Choroid plexus epithelial cell (primary cell): ENCODE measurements around the gene ARF3.

ENCODE experiments used
- DNase-seq: peaks from one replicate; pipeline ENCODE4 v3.0.0-alpha.2; 2010; ENCODE audit warnings: low read depth
- H3K4me3 ChIP-seq: 2 replicates; pipeline ENCODE4 v1.5.1; 2011; ENCODE audit warnings: low read depth, mild to moderate bottlenecking, control low read depth, low read length, moderate library complexity
- CTCF ChIP-seq: conservative IDR thresholded peaks from 2 replicates; pipeline ENCODE4 v1.5.1; 2011; ENCODE audit warnings: low read depth, mild to moderate bottlenecking, control low read depth, inconsistent platforms, low read length, moderate library complexity

The ARF3 gene

GRCh38 chr12:48996794-48997718 lies 39.8 kb upstream of the ARF3 start:
- TF ChIP-seq CTCF, result peak; percentile 93
- peak overlapping the region; percentile 43 for H3K4me3 ChIP-seq
- DNase-seq, result peak; percentile 79

GRCh38 chr12:48995086-48995879 lies 38.0 kb upstream of the ARF3 start:
- DNase-seq, result peak; percentile 80
- peak overlapping the region; percentile 31 for H3K4me3 ChIP-seq
- TF ChIP-seq CTCF, result peak; percentile 77

- no peak overlapping the region for H3K4me3 ChIP-seq
- no peak for DNase-seq
- TF ChIP-seq CTCF, result no peak
Measured at GRCh38 chr12:48994224-48995085, 37.2 kb upstream of the ARF3 start.

GRCh38 chr12:48993787-48994186 lies 36.5 kb upstream of the ARF3 start:
- TF ChIP-seq CTCF, result no peak
- H3K4me3 ChIP-seq, result no peak overlapping the region
- no peak for DNase-seq

GRCh38 chr12:48991247-48992050 lies 34.2 kb upstream of the ARF3 start:
- no peak for DNase-seq
- H3K4me3 ChIP-seq, result no peak overlapping the region
- peak; percentile 7 for TF ChIP-seq CTCF

- no peak for DNase-seq
- no peak for TF ChIP-seq CTCF
- H3K4me3 ChIP-seq, result no peak overlapping the region
Measured at GRCh38 chr12:48990552-48990951, 33.3 kb upstream of the ARF3 start.
